IPS DF 4.7 (cell line): Measurements from ENCODE around the gene CAMTA1.

Experiments
- DNase-seq: peaks from one replicate; pipeline ENCODE4 v3.0.0-alpha.2; 2013; ENCODE audit warnings: low spot score; ENCODE audit errors: extremely low read depth

The CAMTA1 gene

GRCh38 chr1:7562729-7563605 lies 777.7 kb downstream of the CAMTA1 start:
- DNase-seq: no peak

- no peak for DNase-seq
Measured at GRCh38 chr1:7564137-7564536, 778.9 kb downstream of the CAMTA1 start.

DNA sequence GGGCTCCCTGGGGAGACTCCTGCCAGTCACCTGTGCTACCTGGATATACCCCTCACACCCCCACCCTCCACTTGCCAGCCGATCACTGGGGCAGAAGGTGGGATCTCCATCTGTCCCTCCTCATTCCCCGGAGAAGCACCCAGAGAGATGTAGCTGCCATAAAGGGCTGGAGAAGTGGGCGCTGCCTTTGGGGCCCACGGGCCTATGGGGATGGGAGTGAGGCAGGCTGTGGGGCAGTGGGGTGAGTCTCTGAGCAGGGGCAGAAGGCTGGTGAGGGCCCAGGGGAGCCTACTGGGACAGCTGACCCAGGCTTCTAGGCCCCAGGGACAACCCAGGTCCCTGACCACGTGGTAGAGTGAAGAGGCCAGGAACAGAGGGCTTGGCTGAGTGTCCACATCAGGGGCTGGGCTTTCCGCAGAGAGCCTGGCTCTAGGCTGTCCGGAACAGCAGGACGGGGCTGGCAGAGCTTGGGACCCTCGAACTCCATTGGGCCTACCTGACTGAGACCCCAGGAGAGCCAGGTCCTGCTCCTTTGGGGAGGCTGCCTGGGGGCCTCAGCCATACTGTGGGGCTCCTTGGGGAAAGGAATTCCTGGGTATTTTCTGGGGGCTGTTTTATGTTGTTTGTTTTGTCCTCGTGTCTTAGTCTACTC lies 780.0 kb downstream of the CAMTA1 start:
- no peak for DNase-seq

GRCh38 chr1:7566417-7567375 lies 781.4 kb downstream of the CAMTA1 start:
- DNase-seq: no peak

GRCh38 chr1:7567376-7567775 lies 782.1 kb downstream of the CAMTA1 start:
- no peak for DNase-seq

- no peak for DNase-seq
Measured at GRCh38 chr1:7568053-7568452, 782.8 kb downstream of the CAMTA1 start.

- no peak for DNase-seq
Measured at GRCh38 chr1:7568901-7569524, 783.8 kb downstream of the CAMTA1 start.

- no peak for DNase-seq
Measured at GRCh38 chr1:7570311-7570710, 785.1 kb downstream of the CAMTA1 start.

DNA sequence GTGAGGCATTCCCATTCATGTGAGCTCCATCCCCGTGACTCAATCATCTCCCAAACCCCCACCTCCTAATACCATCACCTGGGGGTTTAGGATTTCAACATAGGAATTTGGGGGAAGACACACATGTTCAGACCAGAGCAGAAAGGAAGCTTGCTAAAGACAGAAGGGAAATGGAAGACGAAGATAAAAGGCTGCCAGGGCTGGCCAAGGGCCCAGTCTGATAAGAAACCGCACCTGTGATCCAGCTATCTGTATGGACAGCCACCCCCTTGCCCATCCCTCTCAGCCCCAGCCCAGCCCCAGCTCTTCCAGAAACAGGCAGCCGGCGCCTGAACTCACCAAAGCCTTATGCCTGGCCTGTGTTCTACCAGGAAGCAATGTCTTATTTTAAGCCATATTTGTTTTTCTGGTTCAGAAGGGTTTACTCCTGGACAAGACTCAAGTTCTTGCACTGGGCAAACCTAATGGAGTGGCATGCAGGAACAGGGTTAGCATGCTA lies 787.4 kb downstream of the CAMTA1 start:
- DNase-seq: no peak

- no peak for DNase-seq
Measured at GRCh38 chr1:7573481-7573880, 788.2 kb downstream of the CAMTA1 start.

- DNase-seq: no peak
Measured at GRCh38 chr1:7574121-7575040, 789.1 kb downstream of the CAMTA1 start.

- DNase-seq: no peak
Measured at GRCh38 chr1:7575041-7575400, 789.8 kb downstream of the CAMTA1 start.

- peak; percentile 16 for DNase-seq
Measured at GRCh38 chr1:7576946-7577657, 791.8 kb downstream of the CAMTA1 start.

GRCh38 chr1:7578206-7578605 lies 793.0 kb downstream of the CAMTA1 start:
- DNase-seq: no peak

DNA sequence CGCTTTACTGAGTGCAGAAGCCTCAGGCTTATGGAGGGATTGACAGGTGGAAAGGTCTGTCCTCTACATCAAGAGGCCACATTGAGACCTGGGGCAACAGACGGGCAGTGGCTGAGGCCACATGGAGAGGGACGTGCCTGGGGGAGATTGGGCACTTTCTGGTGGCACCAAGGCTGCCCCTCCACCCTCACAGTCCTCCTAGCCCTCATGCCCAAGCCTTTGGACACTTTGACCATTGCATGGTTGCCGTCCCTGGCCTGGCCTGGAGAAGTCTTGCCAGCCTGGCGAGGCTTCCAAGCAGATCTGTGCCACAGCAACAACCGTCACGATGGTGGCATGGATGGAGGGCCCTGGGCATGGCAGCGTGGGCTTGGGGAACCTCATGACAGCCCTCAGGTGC lies 793.8 kb downstream of the CAMTA1 start:
- DNase-seq: no peak

DNA sequence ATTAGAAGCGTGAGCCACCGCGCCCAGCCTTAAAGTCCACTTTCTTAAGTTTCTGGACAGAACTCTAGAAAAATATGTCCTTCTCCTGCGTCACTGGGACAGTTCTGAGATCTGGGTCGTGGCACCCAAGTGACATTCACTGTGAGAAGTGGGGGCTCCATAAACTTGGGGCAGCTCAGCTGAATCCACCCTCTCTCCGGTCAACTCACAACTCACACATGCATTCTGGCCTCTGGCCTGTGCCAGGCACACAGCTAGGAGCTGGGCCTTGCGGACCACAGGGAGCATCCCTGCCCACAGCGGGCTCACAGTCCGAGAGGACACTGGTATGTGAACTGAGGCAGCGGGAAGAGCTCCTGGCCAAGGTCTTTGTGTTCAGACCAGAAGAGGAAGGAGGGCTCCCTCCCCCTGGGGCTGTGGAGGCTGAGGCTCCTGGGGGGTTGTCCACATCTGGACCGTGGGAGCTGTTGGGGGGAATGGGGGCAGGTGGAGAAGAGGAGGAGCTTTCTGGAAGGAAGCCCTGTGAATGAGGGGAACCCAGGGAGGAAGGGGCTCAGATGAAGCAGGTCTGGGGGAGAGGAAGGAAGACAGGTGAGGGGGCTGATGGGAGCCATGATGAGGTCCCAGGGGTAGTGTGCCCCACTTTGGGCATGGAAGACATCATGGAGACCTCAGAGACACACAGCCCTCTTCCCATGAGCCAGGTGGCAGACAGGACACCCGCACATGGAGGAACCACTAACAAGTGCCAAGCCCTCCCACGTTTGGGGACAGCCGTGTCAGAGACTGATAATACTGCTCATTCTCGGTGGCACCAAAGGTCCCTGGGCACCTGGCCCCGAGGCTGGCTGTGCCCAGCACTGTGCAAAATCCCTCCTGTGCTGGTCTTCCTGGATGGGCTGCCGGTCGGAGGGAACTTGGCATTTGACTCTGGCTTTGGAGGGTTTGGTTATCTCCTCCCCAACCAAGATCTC lies 794.9 kb downstream of the CAMTA1 start:
- no peak for DNase-seq

GRCh38 chr1:7580923-7581753 lies 795.9 kb downstream of the CAMTA1 start:
- DNase-seq: no peak
